K562 (cell line): Measurements from ENCODE around the gene PPP2R2B. TPM values are rescaled to one million over a fixed set of nuclear protein-coding genes. Genes with fewer than 3 reads are reported as not detected.

ENCODE experiments used
- ATAC-seq: fragments of 200-7000 bp; cut with Tn5 transposase; 3 replicates; pipeline ENCODE4 v1.9.1; 2020; ENCODE audit warnings: moderate library complexity
- BruUV-seq: library from RNA; stranded (reverse); fragments of 400-500 nt; replicated peaks from 2 replicates; lab custom pipeline; 2021; lab: Mats Ljungman, UMichigan
- CTCF ChIA-PET: fragments of 300-600 bp; formaldehyde crosslinking; extraction: SDS; loops from one replicate; lab custom pipeline; 2021; ENCODE audit warnings: low intra/inter-chr PET ratio; lab: Yijun Ruan, JAX
- POLR2A ChIA-PET: fragments of 300-600, 350-650 bp; sonication (Branson Sonifier 250); formaldehyde crosslinking; extraction: SDS; loops from one replicate; lab custom pipeline; 2021; ENCODE audit warnings: antibody characterized with exemption, inconsistent platforms; lab: Yijun Ruan, JAX
- DNase-seq, 4 experiments: peaks; one replicate each; pipeline versions ENCODE4 v3.0.0 to v3.0.0-alpha.2; 2011 to 2018; ENCODE audit warnings: low spot score in 3 of 4, mixed read lengths in 3 of 4; ENCODE audit errors: extremely low read depth in 1 of 4
- FAIRE-seq: peaks from 2 replicates; lab custom pipeline; 2011; peaks lifted over from hg19 to GRCh38; lab: Jason Lieb, UNC
- H2AFZ ChIP-seq: 2 replicates; pipeline ENCODE4 v1.6.0; 2011; ENCODE audit warnings: low read depth, low read length, control low read depth, inconsistent platforms
- H3K27ac ChIP-seq: fragments of 200-600 bp; 3 replicates; pipeline ENCODE4 v1.8.0; 2011; ENCODE audit warnings: low read depth, mild to moderate bottlenecking, control low read depth, inconsistent platforms, low read length, moderate library complexity, mixed read lengths; ENCODE audit errors: extremely low read depth
- H3K27me3 ChIP-seq, 2 experiments: fragments of 300-600 bp in 1 of 2; 2 replicates in 1 of 2; 3 replicates in 1 of 2; pipeline versions ENCODE4 v1.6.0 to v1.8.0; 2011; ENCODE audit warnings: inconsistent platforms in 2 of 2, low read length in 2 of 2, mild to moderate bottlenecking in 1 of 2, mixed read lengths in 1 of 2, moderate library complexity in 1 of 2; ENCODE audit not compliant: control insufficient read depth in 2 of 2, insufficient read depth in 2 of 2
- H3K36me3 ChIP-seq: fragments of 300-600 bp; 3 replicates; pipeline ENCODE4 v1.8.0; 2011; ENCODE audit warnings: mild to moderate bottlenecking, low read length, inconsistent platforms; ENCODE audit not compliant: control insufficient read depth, insufficient read depth
- H3K4me1 ChIP-seq, 2 experiments: fragments of 200-600 bp in 1 of 2; replicated peaks in 1 of 2; 2 replicates in 1 of 2; 3 replicates in 1 of 2; pipeline versions ENCODE4 v1.5.1 to v1.8.0; 2011; ENCODE audit warnings: inconsistent platforms in 2 of 2, low read length in 2 of 2, mild to moderate bottlenecking in 1 of 2, mixed read lengths in 1 of 2, moderate library complexity in 1 of 2; ENCODE audit not compliant: control insufficient read depth in 2 of 2, insufficient read depth in 2 of 2
- H3K4me2 ChIP-seq: 2 replicates; pipeline ENCODE4 v1.6.1; 2011; ENCODE audit warnings: low read length, control low read depth, inconsistent platforms, mixed read lengths; ENCODE audit not compliant: insufficient read depth
- H3K4me3 ChIP-seq: fragments of 200-600 bp; sonication (generic), shearing (Covaris generic); 2 replicates; pipeline ENCODE4 v1.5.1; 2016; ENCODE audit warnings: control low read depth, inconsistent platforms
- H3K79me2 ChIP-seq: fragments of 200-600 bp; 3 replicates; pipeline ENCODE4 v1.8.0; 2011; ENCODE audit warnings: low read length, inconsistent platforms; ENCODE audit not compliant: control insufficient read depth, insufficient read depth
- H3K9ac ChIP-seq, 2 experiments: 2 replicates each; pipeline versions ENCODE4 v1.6.0 to v1.6.1; 2011; ENCODE audit warnings: low read depth in 2 of 2, low read length in 2 of 2, control low read depth in 1 of 2, inconsistent platforms in 1 of 2, mild to moderate bottlenecking in 1 of 2, mixed read lengths in 1 of 2; ENCODE audit not compliant: insufficient read depth in 1 of 2
- H3K9me1 ChIP-seq: one replicate; pipeline ENCODE4 v1.6.0; 2011; ENCODE audit warnings: inconsistent platforms, mild to moderate bottlenecking, low read length, moderate library complexity; ENCODE audit not compliant: control insufficient read depth, insufficient read depth
- H3K9me3 ChIP-seq: replicated peaks from 2 replicates; pipeline ENCODE4 v1.5.1; 2011; ENCODE audit warnings: low read depth, low read length, inconsistent platforms; ENCODE audit not compliant: control insufficient read depth, insufficient read depth
- H4K20me1 ChIP-seq: replicated peaks from 2 replicates; pipeline ENCODE4 v1.6.1; 2011; ENCODE audit warnings: low read length, inconsistent platforms, mixed read lengths; ENCODE audit not compliant: control insufficient read depth, insufficient read depth
- HCFC1 ChIP-seq: IDR thresholded peaks from 2 replicates; pipeline ENCODE4 v1.6.1; 2012; ENCODE audit warnings: low read depth, low read length, improper control_type of control experiment
- IRF2 ChIP-seq: sonication (generic); formaldehyde crosslinking; IDR thresholded peaks from 2 replicates; pipeline ENCODE4 v1.8.1; 2022; ENCODE audit warnings: mild to moderate bottlenecking, missing genetic modification reagents
- NFE2L1 ChIP-seq: fragments of 450-650 bp; IDR thresholded peaks from 2 replicates; pipeline ENCODE4 v1.6.1; 2016; ENCODE audit warnings: missing genetic modification characterization, low read depth, mild to moderate bottlenecking, missing compliant biosample characterization, moderate library complexity, borderline replicate concordance
- RBM17 ChIP-seq: fragments of 200-400 bp; formaldehyde crosslinking; IDR thresholded peaks from 2 replicates; pipeline ENCODE4 v1.6.1; 2017; ENCODE audit warnings: low read depth, mild to moderate bottlenecking, low read length, borderline replicate concordance
- ZNF57 ChIP-seq: fragments of 450-650 bp; formaldehyde crosslinking; IDR thresholded peaks from 2 replicates; pipeline ENCODE4 v1.4.0; 2020; ENCODE audit warnings: mild to moderate bottlenecking, moderate library complexity
- WGBS: fragments of 100-300 bp; shearing (Covaris generic); methylation state at CpG from one replicate; pipeline ENCODE4 v1.1.6; 2016; ENCODE audit warnings: low coverage, mixed read lengths; ENCODE audit not compliant: insufficient coverage; ENCODE audit errors: missing lambda C conversion rate; 5-methylcytosine and 5-hydroxymethylcytosine counted together
- in situ Hi-C: fragments of 300-500 bp; cut with MboI; formaldehyde crosslinking; loops from 4 replicates; pipeline ENCODE4 v1.15.0; 2018; ENCODE audit warnings: inconsistent platforms, mixed read lengths
- intact Hi-C: fragments of 100-400 bp; cut with micrococcal nuclease; formaldehyde crosslinking; loops from 2 replicates; pipeline ENCODE4 v1.14.2; 2022
- polyA plus RNA-seq, 8 experiments: library from polyadenylated mRNA; depleted of rRNA in 4 of 8; stranded (reverse) in 5 of 8; unstranded in 3 of 8; fragments of >200 nt; fragmentation: Nextera tagmentation in 2 of 8; fragmentation: Illumina TruSeq in 1 of 8; extraction: Ambion mirVana in 2 of 8; extraction: Trizol in 1 of 8; gene quantifications; 2 replicates each; pipeline versions ENCODE4 v1.2.1 to v1.2.3, GENCODE V29; 2011 to 2014; ENCODE audit warnings: inconsistent platforms in 1 of 8, missing spikeins in 1 of 8
- total RNA-seq, 7 experiments: library from RNA; depleted of rRNA in 6 of 7; stranded (reverse); fragments of >200 nt in 6 of 7; fragmentation: Illumina TruSeq in 2 of 7; extraction: Trizol in 2 of 7; gene quantifications; 2 replicates each; pipeline versions ENCODE4 v1.2.1 to v1.2.3, GENCODE V29; 2011 to 2021; ENCODE audit warnings: low replicate concordance in 1 of 7
- TF ChIP-seq, protein P1 (sequence below): fragments of 200-800 bp; sonication (Bioruptor generic); IDR thresholded peaks from 2 replicates; pipeline ENCODE4 v1.6.1; 2016; ENCODE audit warnings: missing genetic modification characterization, missing compliant biosample characterization
- TF ChIP-seq, protein P2 (sequence below), 3 experiments: fragments of 200-800 bp in 1 of 3; sonication (Bioruptor generic) in 1 of 3; sonication (generic) in 1 of 3; formaldehyde crosslinking in 1 of 3; IDR thresholded peaks; 2 replicates each; pipeline versions ENCODE4 v1.6.1 to v1.8.0; 2016 to 2022; ENCODE audit warnings: mild to moderate bottlenecking in 2 of 3, missing compliant biosample characterization in 2 of 3, missing genetic modification characterization in 2 of 3, missing genetic modification reagents in 1 of 3

Gene PPP2R2B
- total and polyA plus RNA-seq, 9 of the 15 experiments (the other 6 are each of a cell fraction or from before 2014, with no cell fraction given), result not detected

DNA sequence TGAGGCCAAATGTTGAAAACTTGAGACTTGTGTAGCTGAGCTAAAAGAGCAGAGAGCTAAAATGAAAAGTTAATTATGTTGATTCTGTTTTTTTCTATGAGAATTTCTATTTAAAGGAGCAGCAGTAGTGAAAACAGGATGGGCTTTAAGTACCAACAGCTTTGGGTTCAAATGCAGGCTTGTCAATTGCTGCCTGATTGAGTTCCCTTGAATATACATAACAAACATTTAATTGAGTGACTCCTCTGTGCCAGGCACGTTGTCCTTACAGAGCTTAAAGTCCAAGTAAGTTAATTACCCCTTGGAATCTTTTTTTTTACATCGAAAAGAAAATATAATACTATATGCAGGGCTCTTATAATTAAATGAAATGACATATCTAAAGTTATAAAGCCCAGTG is 38.5 kb downstream of the PPP2R2B start (continued):
- TF ChIP-seq RBM17, result no peak
- no peak for TF ChIP-seq HCFC1
- no peak for TF ChIP-seq NFE2L1 (tag)

- POLR2A ChIA-PET, result interaction anchor here (0.7 kb wide), 1 partner anchor 274 kb away, joined by 3 read pairs; no protein-coding TSS in a partner anchor
- Histone ChIP-seq H3K27ac (no peak overlapping the region), H4K20me1 (no peaks in the 10 kb centered on the region), H3K79me2 (no peaks in the 10 kb centered on the region), H2AFZ (no peak overlapping the region), H3K36me3 (no peaks in the 10 kb centered on the region), H3K4me2 (no peak overlapping the region)
- no TSS peak for BruUV-seq
- in situ Hi-C loops, result no loop called here
- TF ChIP-seq, protein P1, sequence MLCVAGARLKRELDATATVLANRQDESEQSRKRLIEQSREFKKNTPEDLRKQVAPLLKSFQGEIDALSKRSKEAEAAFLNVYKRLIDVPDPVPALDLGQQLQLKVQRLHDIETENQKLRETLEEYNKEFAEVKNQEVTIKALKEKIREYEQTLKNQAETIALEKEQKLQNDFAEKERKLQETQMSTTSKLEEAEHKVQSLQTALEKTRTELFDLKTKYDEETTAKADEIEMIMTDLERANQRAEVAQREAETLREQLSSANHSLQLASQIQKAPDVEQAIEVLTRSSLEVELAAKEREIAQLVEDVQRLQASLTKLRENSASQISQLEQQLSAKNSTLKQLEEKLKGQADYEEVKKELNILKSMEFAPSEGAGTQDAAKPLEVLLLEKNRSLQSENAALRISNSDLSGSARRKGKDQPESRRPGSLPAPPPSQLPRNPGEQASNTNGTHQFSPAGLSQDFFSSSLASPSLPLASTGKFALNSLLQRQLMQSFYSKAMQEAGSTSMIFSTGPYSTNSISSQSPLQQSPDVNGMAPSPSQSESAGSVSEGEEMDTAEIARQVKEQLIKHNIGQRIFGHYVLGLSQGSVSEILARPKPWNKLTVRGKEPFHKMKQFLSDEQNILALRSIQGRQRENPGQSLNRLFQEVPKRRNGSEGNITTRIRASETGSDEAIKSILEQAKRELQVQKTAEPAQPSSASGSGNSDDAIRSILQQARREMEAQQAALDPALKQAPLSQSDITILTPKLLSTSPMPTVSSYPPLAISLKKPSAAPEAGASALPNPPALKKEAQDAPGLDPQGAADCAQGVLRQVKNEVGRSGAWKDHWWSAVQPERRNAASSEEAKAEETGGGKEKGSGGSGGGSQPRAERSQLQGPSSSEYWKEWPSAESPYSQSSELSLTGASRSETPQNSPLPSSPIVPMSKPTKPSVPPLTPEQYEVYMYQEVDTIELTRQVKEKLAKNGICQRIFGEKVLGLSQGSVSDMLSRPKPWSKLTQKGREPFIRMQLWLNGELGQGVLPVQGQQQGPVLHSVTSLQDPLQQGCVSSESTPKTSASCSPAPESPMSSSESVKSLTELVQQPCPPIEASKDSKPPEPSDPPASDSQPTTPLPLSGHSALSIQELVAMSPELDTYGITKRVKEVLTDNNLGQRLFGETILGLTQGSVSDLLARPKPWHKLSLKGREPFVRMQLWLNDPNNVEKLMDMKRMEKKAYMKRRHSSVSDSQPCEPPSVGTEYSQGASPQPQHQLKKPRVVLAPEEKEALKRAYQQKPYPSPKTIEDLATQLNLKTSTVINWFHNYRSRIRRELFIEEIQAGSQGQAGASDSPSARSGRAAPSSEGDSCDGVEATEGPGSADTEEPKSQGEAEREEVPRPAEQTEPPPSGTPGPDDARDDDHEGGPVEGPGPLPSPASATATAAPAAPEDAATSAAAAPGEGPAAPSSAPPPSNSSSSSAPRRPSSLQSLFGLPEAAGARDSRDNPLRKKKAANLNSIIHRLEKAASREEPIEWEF (CRISPR knock-in tag), result no peak
- TF ChIP-seq, protein P2, sequence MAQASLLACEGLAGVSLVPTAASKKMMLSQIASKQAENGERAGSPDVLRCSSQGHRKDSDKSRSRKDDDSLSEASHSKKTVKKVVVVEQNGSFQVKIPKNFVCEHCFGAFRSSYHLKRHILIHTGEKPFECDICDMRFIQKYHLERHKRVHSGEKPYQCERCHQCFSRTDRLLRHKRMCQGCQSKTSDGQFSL (CRISPR knock-in tag; IDR thresholded peaks at IDR 0.05), result no peak
- TF ChIP-seq, protein P2 (tag; IDR thresholded peaks at IDR 0.05), result no peak
- TF ChIP-seq ZNF57 (CRISPR knock-in tag), result no peak
- no peak for TF ChIP-seq IRF2 (CRISPR knock-in tag)
- TF ChIP-seq, all 486 proteins: peak for 0
- ATAC-seq (no peak), DNase-seq (no peak), FAIRE-seq (no peak)
- no peaks in the 10 kb centered on the region for H3K27me3 ChIP-seq
- no peaks in the 10 kb centered on the region for H3K9me3 ChIP-seq
- WGBS, result 2% methylated on average over 3 of the region's 3 CpGs
- no peak overlapping the region for H3K4me3 ChIP-seq
- no peak overlapping the region for H3K9ac ChIP-seq
- no peaks in the 10 kb centered on the region for H3K4me1 ChIP-seq
- H3K9me1 ChIP-seq, result no peaks in the 10 kb centered on the region
- CTCF ChIA-PET, result no interaction called here
- intact Hi-C loops, result no loop called here
These were observed 42.2 kb downstream of the PPP2R2B start for GRCh38 chr5:146836226-146836842.
